DOHH2 (cell line): Measurements from ENCODE around the gene PDE3B.
A peak's percentile ranks its signal among the peaks of the same experiment; 100 is the strongest.

Source experiments
- H3F3A ChIP-seq: fragments of 200-600 bp; sonication (generic), shearing (Covaris generic); 2 replicates; pipeline ENCODE4 v1.6.0; 2016; ENCODE audit warnings: antibody characterized with exemption, mild to moderate bottlenecking; ENCODE audit not compliant: control insufficient read depth, insufficient read depth
- H3K27ac ChIP-seq: fragments of 200-600 bp; sonication (generic); 2 replicates; pipeline ENCODE4 v1.5.1; 2014; ENCODE audit warnings: low read depth, mild to moderate bottlenecking, low read length, moderate library complexity
- H3K27me3 ChIP-seq: fragments of 200-600 bp; sonication (generic); 2 replicates; pipeline ENCODE4 v1.6.1; 2014; ENCODE audit warnings: mild to moderate bottlenecking, low read length, mixed read lengths; ENCODE audit not compliant: control insufficient read depth
- H3K36me3 ChIP-seq: fragments of 200-600 bp; sonication (generic); 2 replicates; pipeline ENCODE4 v1.6.1; 2014; ENCODE audit warnings: mild to moderate bottlenecking, low read length, moderate library complexity, mixed read lengths; ENCODE audit not compliant: control insufficient read depth
- H3K4me1 ChIP-seq: fragments of 200-600 bp; sonication (generic); 2 replicates; pipeline ENCODE4 v1.6.1; 2014; ENCODE audit warnings: mild to moderate bottlenecking, low read length, mixed read lengths; ENCODE audit not compliant: control insufficient read depth
- H3K4me2 ChIP-seq: fragments of 200-600 bp; sonication (generic); 2 replicates; pipeline ENCODE4 v1.6.0; 2014; ENCODE audit warnings: mild to moderate bottlenecking, low read length, moderate library complexity
- H3K4me3 ChIP-seq: fragments of 200-600 bp; sonication (generic); 2 replicates; pipeline ENCODE4 v1.5.1; 2014; ENCODE audit warnings: mild to moderate bottlenecking, low read length, mixed read lengths
- H3K79me2 ChIP-seq: fragments of 200-600 bp; sonication (generic); 2 replicates; pipeline ENCODE4 v1.6.1; 2014; ENCODE audit warnings: mild to moderate bottlenecking, low read length, mixed read lengths; ENCODE audit not compliant: control insufficient read depth
- H3K9me2 ChIP-seq: fragments of 200-600 bp; sonication (generic); replicated peaks from 2 replicates; pipeline ENCODE4 v1.6.1; 2014; ENCODE audit warnings: mild to moderate bottlenecking, low read length, mixed read lengths; ENCODE audit not compliant: control insufficient read depth
- H3K9me3 ChIP-seq: fragments of 200-600 bp; sonication (generic); 2 replicates; pipeline ENCODE4 v1.6.1; 2014; ENCODE audit warnings: antibody characterized with exemption, low read length, mixed read lengths; ENCODE audit not compliant: control insufficient read depth, insufficient read depth
- H4K20me1 ChIP-seq: fragments of 200-600 bp; sonication (generic); 2 replicates; pipeline ENCODE4 v1.6.0; 2014; ENCODE audit warnings: low read depth, mild to moderate bottlenecking, antibody characterized with exemption, low read length, moderate library complexity; ENCODE audit not compliant: control insufficient read depth, insufficient read depth
- CTCF ChIP-seq: fragments of 200-600 bp; sonication (generic); IDR thresholded peaks from one replicate; pipeline ENCODE4 v1.5.1; 2014; ENCODE audit warnings: antibody characterized with exemption, mild to moderate bottlenecking, low read depth, low read length; ENCODE audit not compliant: poor library complexity, severe bottlenecking
- EZH2phosphoT487 ChIP-seq: fragments of 200-600 bp; sonication (generic); IDR thresholded peaks from 2 replicates; pipeline ENCODE4 v1.6.1; 2017; ENCODE audit warnings: borderline replicate concordance, mild to moderate bottlenecking, antibody characterized with exemption, low read length, moderate library complexity, mixed read lengths

Gene PDE3B

DNA sequence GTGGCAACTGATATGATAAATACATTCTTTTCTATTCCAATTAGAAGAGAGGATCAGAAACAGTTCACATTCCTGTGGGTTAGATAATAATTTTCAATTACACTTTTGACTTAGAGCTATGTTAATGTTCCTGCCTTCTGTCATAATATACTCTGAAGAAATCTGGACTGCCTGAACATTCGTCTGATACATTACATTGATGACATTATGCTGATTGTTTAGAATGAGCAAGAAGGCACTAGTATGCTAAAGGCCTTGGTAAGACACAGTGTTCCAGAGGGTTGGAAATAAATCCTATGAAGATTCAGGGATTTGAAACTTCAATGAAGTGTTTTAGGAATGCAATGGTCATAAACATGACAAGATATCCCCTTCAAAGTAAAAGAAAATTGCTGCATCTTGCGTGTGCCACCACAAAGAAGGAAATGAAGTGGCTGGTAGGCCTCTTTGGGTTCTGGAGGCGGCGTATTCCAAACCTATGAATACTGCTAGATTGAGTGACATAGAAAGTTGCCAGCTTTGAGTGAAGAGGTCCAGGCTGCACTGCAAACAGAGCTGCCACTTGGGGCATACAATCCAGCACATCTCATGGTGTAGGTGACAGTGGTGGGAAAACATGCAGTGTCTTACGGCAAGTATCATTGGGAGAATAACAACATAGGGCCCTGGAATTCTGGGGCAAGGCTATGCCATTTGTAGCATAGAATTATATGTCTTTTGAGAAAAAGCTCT is 21.2 kb upstream of the PDE3B start:
- Histone ChIP-seq H3F3A (no peaks in the 10 kb centered on the region), H3K79me2 (no peaks in the 10 kb centered on the region)
- TF ChIP-seq EZH2phosphoT487 (no peak), CTCF (no peak)

GRCh38 chr11:14623036-14623435 is 20.6 kb upstream of the PDE3B start:
- H3K9me2 ChIP-seq, result no peaks in the 10 kb centered on the region
- H3K79me2 ChIP-seq, result no peaks in the 10 kb centered on the region
- H3K4me1 ChIP-seq, result peaks cover 24% of the 10 kb centered on the region
- no peak overlapping the region for H3K4me2 ChIP-seq
- TF ChIP-seq EZH2phosphoT487 (no peak), CTCF (peak; percentile 13)
- no peaks in the 10 kb centered on the region for H3K36me3 ChIP-seq
- no peaks in the 10 kb centered on the region for H4K20me1 ChIP-seq
- H3K4me3 ChIP-seq, result no peak overlapping the region
- H3K9me3 ChIP-seq, result no peaks in the 10 kb centered on the region; the same call in 1 of the 2 replicates
- no peak overlapping the region for H3K27ac ChIP-seq
- no peaks in the 10 kb centered on the region for H3F3A ChIP-seq
- no peaks in the 10 kb centered on the region for H3K27me3 ChIP-seq

More for the DNA sequence above, 21.2 kb upstream of the PDE3B start:
- Histone ChIP-seq H4K20me1 (no peaks in the 10 kb centered on the region), H3K36me3 (no peaks in the 10 kb centered on the region), H3K27me3 (no peaks in the 10 kb centered on the region), H3K9me3 (no peaks in the 10 kb centered on the region; the same call in 1 of the 2 replicates), H3K4me3 (no peak overlapping the region), H3K9me2 (no peaks in the 10 kb centered on the region), H3K4me1 (peaks cover 24% of the 10 kb centered on the region), H3K4me2 (no peak overlapping the region), H3K27ac (no peak overlapping the region)

DNA sequence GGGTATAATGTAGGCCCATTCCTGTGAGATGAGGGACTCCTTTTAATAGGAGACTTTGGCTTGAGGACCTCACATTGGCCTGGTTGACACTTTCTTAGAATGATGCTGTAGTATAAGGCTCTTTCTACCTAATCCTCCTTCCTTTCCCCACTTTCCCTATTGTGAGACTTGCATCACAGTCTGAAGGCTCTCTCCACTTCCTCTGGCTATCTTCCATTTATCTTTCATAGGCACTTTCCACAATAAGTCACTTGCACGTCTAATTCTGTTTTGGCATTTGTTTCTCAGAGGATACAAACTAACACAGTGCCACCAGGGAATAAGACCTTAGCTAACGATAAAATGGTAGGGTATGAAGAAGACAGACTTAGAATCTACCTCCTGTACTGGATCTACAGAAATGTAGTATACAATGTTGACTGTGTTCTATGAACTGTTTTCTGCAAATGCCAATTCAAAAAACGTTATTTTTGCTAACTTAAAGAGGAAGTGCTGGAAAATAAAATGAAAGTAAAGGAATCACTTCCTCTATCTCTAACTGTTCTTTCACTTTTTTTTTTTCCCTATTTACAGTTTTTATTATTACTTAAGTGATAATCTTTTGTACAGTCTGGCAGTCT is 17.9 kb upstream of the PDE3B start:
- H3K36me3 ChIP-seq, result no peaks in the 10 kb centered on the region
- TF ChIP-seq CTCF, result no peak
- TF ChIP-seq EZH2phosphoT487, result no peak
- no peaks in the 10 kb centered on the region for H3K27me3 ChIP-seq
- no peaks in the 10 kb centered on the region for H4K20me1 ChIP-seq
- H3F3A ChIP-seq, result no peaks in the 10 kb centered on the region
- H3K9me2 ChIP-seq, result no peaks in the 10 kb centered on the region
- peak overlapping the region; percentile 63 for H3K4me2 ChIP-seq
- peaks cover 24% of the 10 kb centered on the region for H3K4me1 ChIP-seq
- peak overlapping the region; percentile 31 for H3K27ac ChIP-seq
- H3K79me2 ChIP-seq, result no peaks in the 10 kb centered on the region
- H3K9me3 ChIP-seq, result no peaks in the 10 kb centered on the region; the same call in 1 of the 2 replicates
- peak overlapping the region; percentile 46 for H3K4me3 ChIP-seq
